ENCODE data around the gene CXXC1.
"Not testable (repeated sequence)": the region's sequence is repeated elsewhere in the genome, so short reads cannot be mapped to it uniquely, and the experiment has no call there.

Gene CXXC1

DNA sequence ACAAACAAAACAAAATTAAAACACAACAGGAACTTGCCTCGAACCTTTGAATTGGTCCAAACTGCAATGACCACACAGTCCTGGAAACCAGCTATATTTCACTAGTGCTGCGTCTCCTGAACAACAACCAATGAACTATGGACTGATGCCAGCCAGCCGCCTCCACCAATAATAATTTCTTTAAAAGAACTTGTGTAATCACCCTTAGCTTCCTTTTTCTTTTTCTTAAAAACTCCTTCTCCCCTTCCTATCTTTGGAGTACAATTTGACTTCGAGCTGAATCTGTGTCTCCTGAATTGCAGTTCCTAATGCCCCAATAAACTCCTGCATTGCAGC, 1.6 kb upstream of the CXXC1 start:
- Histone ChIP-seq H3K9ac (no peak overlapping the region), H3K4me1 (no peaks in the 10 kb centered on the region), H3K27me3 (ENCODE audit: control insufficient read depth, insufficient read depth, low read length) (no peaks in the 10 kb centered on the region), H3K4me3 (ENCODE audit: low read depth, low read length) (no peak overlapping the region), H2AFZ (peak overlapping the region; percentile 30), H3K9me3 (ENCODE audit: control insufficient read depth, low read length) (no peaks in the 10 kb centered on the region), H3K79me2 (no peaks in the 10 kb centered on the region), H3K36me3 (ENCODE audit: control insufficient read depth, insufficient read depth, low read length) (no peaks in the 10 kb centered on the region), H3K27ac (no peak overlapping the region), H3K4me2 (ENCODE audit: low read length) (no peak overlapping the region)
- TF ChIP-seq CTCF (IDR thresholded peaks at IDR 0.05): no peak

- not testable (repeated sequence) for H3K27me3 ChIP-seq (ENCODE audit: control insufficient read depth, insufficient read depth, low read length); H3K79me2 ChIP-seq
Observed at GRCh38 chr18:50288348-50289107, 1.0 kb upstream of the CXXC1 start.

GRCh38 chr18:50287028-50287440, 458 bp downstream of the CXXC1 start:
- Histone ChIP-seq H3K4me3 (ENCODE audit: low read depth, low read length) (peak overlapping the region; percentile 80), H3K4me1 (no peaks in the 10 kb centered on the region), H3K27ac (peak overlapping the region; percentile 91), H2AFZ (peak overlapping the region; percentile 96), H3K36me3 (ENCODE audit: control insufficient read depth, insufficient read depth, low read length) (no peaks in the 10 kb centered on the region), H3K27me3 (ENCODE audit: control insufficient read depth, insufficient read depth, low read length) (no peaks in the 10 kb centered on the region), H3K9ac (no peak overlapping the region), H3K4me2 (ENCODE audit: low read length) (peak overlapping the region; percentile 76), H3K79me2 (no peaks in the 10 kb centered on the region), H3K9me3 (ENCODE audit: control insufficient read depth, low read length) (no peaks in the 10 kb centered on the region)
- TF ChIP-seq CTCF (IDR thresholded peaks at IDR 0.05): no peak

More at GRCh38 chr18:50288348-50289107, 1.0 kb upstream of the CXXC1 start:
- Histone ChIP-seq H2AFZ (peak overlapping the region; percentile 96), H3K9ac (peak overlapping the region; percentile 62), H3K4me3 (ENCODE audit: low read depth, low read length) (peak overlapping the region; percentile 80), H3K27ac (peak overlapping the region; percentile 91), H3K4me2 (ENCODE audit: low read length) (peak overlapping the region; percentile 52)
- not testable (repeated sequence) for H3K9me3 ChIP-seq (ENCODE audit: control insufficient read depth, low read length); H3K36me3 ChIP-seq (ENCODE audit: control insufficient read depth, insufficient read depth, low read length); H3K4me1 ChIP-seq

DNA sequence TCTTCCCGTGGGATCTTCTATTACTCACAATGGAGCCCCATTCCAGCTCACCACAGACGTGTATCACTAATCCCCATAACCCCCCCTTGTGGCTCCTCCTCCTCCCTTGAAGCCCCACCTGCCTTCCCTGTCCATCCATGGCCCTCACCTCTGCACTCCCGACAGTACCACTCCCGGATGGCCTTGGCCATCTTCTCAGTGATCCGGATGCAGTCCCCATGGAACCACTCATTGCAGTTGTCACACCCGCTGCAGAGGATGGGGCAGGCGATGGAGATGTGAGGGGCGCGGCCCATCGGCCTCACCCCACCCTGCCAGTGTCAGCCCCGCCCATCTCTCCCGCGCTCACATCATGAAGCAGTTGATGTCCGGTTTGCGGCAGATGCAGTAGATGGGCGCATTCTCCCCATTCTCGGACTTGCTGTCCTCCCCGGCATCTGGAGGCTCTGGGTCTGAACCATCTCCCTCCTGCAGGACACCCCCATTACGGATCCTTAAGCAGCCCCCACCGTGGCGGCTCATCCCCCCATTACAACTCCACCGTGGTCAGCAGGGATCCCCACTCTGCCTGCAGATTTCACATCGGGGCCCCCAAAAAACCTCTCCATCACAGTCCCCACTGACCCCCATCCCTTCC, 983 bp downstream of the CXXC1 start:
- H3K9me3 ChIP-seq (ENCODE audit: control insufficient read depth, low read length): no peaks in the 10 kb centered on the region
- H3K27ac ChIP-seq: peak overlapping the region; percentile 91
- H3K4me3 ChIP-seq (ENCODE audit: low read depth, low read length): peak overlapping the region; percentile 80
- H3K79me2 ChIP-seq: no peaks in the 10 kb centered on the region
- peak overlapping the region; percentile 96 for H2AFZ ChIP-seq
- H3K36me3 ChIP-seq (ENCODE audit: control insufficient read depth, insufficient read depth, low read length): no peaks in the 10 kb centered on the region
- H3K9ac ChIP-seq: no peak overlapping the region
- no peaks in the 10 kb centered on the region for H3K27me3 ChIP-seq (ENCODE audit: control insufficient read depth, insufficient read depth, low read length)
- no peak for TF ChIP-seq CTCF (IDR thresholded peaks at IDR 0.05)
- H3K4me2 ChIP-seq (ENCODE audit: low read length): peak overlapping the region; percentile 76
- peaks cover 3% of the 10 kb centered on the region for H3K4me1 ChIP-seq

GRCh38 chr18:50285631-50286321, 1.7 kb downstream of the CXXC1 start:
- Histone ChIP-seq H3K9ac (no peak overlapping the region), H3K27ac (no peak overlapping the region), H3K36me3 (ENCODE audit: control insufficient read depth, insufficient read depth, low read length) (no peaks in the 10 kb centered on the region), H2AFZ (no peak overlapping the region), H3K9me3 (ENCODE audit: control insufficient read depth, low read length) (no peaks in the 10 kb centered on the region), H3K27me3 (ENCODE audit: control insufficient read depth, insufficient read depth, low read length) (no peaks in the 10 kb centered on the region), H3K79me2 (peaks cover 3% of the 10 kb centered on the region), H3K4me1 (peaks cover 3% of the 10 kb centered on the region), H3K4me2 (ENCODE audit: low read length) (no peak overlapping the region), H3K4me3 (ENCODE audit: low read depth, low read length) (no peak overlapping the region)
- no peak for TF ChIP-seq CTCF (IDR thresholded peaks at IDR 0.05)

All from parathyroid adenoma (tissue), 2 donors.